ENCODE data around the gene UNC5C. TPM values are rescaled to one million over a fixed set of nuclear protein-coding genes. Genes with fewer than 3 reads are reported as not detected.

The UNC5C gene
- total RNA-seq, 1 experiment from 2014 or later = not detected

DNA sequence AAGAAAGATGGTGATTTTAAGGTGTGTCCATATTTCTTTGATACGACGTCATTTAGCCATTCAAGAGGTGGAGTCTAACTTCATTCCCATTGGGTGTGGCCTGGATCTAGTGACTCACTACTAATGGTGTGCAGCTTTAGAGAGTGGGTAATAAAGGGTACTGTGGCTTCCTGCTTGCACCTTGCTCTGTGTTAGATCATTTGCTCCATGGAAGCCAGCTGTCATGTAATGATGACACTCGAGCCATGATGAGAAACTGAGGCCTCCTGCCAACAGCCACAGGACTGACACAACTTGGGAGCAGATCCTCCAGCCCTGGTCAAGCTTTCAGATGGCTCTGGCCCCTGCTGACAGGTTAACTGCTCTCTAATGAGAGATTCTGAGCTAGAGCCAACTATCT lies 82.0 kb downstream of the UNC5C start:
- no peak for DNase-seq (ENCODE audit: low spot score)

DNA sequence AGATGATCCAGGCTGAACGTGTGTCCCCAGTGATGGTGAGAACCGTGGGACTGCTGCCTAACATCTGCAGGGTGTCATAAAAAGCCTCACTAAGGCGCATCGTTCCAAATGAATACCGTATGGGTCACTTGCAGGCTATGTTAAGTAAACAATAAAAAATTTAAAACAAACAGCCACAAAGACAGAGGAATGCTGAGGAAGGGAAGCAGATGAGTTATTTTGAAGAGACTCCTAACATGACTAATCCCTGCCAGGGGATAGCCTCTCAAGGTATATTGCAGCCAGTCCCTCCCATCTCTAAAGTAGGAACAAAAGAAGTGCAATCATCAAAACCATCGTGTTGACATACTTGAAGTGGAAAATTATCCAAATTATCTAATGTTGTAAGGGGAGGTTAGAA lies 83.8 kb downstream of the UNC5C start:
- no peak for DNase-seq (ENCODE audit: low spot score)

DNA sequence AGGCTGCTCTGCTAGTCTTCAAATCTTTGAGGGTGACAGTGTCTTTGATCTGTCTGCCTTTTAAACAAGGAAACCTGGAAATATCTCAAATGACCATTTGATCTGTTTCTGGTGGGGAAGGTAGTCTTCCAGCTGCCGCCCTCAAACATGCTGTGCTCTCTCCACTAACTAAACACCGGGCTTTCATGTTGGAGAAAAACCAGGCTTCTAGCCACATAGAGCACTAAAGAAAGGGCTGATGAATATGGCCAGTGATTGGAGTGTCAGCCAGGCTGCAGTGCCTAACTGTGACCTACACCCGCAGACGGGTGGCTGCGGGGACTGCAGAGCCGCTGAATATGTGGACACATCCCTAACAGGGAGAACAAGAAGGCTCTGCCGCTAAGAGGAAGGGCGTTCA lies 85.9 kb downstream of the UNC5C start:
- DNase-seq (ENCODE audit: low spot score) = no peak

DNA sequence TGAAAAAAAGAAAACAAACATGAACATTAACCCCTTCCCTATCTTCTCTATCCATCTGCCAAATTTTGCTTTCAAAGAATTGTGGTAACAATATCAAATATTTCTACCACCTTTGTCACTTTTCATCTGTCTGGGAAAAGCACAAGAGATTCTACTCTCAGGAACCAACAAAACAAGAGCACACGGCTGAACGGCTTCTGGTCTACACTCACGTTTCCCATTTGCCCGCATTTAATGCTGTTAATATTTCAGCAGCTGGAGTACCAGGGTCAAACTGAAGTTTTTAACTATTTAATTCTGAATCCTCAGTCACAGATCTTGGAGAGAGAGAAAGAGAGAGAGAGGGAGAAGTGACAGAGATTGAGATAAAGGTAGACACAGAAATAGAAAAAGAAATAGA lies 91.4 kb downstream of the UNC5C start:
- DNase-seq (ENCODE audit: low spot score) = no peak

DNA sequence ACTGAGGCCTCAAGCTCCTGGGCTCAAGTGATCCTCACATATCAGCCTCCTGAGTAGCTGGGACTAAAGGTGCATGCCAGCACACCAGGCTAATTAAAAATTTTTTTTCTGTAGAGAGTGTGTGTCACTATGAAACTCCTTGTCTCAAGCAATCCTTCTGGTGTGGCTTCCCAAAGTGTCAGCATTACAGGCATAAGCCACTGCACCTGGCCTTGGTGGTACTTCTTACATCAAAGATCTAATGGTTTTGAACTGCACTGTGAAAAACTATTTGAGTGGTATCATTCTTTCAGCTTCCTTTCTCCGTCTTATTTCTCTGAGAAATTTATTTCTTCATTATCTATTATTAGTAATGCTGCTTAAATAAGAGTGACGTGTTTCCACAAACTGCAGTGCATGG lies 98.5 kb downstream of the UNC5C start:
- no peak for DNase-seq (ENCODE audit: low spot score)

DNA sequence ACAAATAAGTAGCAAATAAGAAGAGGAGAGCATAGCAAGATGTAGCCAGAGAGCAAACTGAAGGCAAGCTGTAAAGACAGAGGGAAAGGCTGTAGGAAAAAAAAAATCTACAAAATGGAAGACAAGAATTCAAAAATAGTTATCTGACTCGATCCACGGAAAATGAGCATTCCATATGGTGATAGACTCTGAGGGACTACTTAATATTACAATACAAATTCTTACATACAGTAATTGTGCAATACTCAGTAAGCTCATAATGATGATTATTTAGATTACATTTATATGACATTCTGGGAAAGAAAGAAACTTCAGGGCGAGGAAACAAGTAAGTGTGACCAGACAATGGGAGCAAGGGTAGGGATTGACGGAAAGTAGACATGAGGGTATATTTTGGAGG lies 102.6 kb downstream of the UNC5C start:
- no peak for DNase-seq (ENCODE audit: low spot score)

DNA sequence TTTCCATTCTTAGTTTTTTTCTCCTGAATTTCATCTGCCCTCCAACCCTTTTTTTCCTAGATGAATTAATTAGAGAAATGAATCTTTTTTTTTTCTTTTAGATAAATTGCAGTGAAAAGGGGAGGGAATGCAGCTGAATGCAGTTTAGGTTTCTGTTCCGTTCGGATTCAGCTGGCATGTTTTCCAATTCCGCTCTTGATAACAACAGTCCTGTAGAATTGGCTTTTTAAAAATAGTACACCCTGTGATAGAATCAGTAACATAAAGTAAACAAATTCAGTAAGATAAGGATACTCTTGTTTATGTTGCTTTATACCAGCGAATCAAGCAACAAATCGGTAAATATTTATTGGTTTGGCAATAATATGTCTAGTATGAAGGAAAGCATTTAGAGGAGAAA lies 103.5 kb downstream of the UNC5C start:
- no peak for DNase-seq (ENCODE audit: low spot score)

DNA sequence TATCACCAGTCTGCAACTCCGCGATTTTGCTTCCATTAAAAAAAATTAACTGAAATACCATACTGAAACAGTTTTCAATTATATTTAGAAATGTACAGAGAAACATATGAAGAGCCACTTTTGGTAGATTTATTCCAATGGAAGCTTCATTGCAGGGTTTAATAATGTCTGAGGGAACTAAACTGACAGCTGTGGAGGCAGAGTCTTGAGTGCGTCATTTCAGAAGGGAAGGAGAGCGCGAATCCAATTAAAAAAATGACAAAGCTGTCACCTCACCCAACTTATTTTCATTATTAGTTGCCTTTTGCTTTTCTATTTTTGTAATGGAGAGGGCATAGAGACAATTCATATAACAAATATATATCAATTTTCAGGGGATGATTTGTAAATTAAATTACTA lies 104.0 kb downstream of the UNC5C start:
- DNase-seq (ENCODE audit: low spot score) = no peak

DNA sequence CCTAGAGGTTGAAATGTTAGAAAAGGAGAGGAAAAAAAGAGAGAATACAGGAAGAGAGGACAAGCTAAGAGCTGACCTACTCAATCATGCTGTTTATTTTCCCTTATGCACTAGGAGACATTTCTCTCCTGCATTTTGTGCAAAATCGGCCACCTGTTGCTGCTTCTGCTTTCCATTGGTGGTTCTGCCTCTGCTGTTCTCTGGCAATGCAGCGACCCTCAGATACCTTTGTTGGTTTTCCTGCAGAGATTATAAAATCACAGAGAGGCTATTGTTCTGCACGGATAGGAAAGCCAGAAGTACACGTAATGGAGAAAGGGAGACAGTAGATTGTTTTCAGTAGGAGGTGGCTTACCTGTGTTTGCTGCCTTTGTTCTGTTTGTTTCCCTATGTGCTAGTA lies 108.9 kb downstream of the UNC5C start:
- no peak for DNase-seq (ENCODE audit: low spot score)

DNA sequence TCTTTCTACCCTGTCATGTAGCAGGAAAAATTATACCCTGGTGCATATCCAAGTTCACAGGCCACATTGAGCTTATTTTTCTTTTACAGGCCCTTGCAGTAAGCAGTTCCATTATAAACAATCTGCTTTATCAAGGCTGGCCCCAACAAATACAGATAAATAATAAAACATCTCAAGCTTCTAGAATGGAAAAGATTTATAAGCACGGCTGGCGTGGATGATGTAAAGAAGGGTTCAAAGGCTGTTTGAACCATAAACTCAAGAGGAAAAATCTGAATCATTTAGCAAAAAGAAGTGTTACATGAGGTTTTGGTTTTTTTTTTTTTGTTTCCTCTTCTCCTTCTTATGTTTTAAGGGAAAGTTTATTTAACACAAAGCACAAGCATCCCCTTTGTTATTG lies 109.7 kb downstream of the UNC5C start:
- DNase-seq (ENCODE audit: low spot score) = no peak

DNA sequence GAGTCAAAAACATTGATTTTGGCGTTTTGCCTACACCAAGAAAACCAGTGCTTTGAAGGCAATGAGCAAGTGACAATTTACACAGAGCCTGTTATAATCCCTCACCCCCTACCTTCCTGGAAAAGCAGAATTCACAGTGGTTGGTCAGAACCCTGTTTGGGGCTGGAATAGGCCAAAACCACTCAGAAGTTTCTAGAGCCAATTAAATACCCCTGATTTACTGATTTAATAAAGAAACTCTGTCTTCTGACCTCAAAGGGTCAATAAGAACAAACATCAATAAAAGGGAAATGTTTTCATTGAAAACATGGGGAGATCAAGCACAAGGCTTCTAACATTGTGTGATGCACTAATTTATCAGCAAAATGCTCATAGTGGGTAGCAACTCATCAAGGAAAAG lies 116.3 kb downstream of the UNC5C start:
- no peak for DNase-seq (ENCODE audit: low spot score)

DNA sequence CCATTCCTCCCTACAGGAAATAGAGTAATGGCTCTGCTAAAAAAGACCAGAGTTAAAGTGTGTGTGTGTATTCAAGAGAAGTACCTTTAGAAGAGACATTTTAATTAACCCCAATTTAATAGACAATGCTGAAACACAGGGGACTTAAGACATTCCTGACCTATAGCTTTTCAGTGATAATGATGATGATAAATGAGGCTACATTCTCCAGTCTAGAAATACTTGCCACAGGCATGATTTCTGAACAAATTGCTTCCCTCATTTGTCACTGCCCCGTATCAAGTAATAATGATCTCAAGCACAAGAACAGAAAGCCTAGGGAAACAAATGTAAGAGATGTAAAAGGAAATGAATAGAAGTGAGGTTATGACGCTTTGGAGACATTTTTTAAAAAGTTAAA lies 117.1 kb downstream of the UNC5C start:
- no peak for DNase-seq (ENCODE audit: low spot score)

DNA sequence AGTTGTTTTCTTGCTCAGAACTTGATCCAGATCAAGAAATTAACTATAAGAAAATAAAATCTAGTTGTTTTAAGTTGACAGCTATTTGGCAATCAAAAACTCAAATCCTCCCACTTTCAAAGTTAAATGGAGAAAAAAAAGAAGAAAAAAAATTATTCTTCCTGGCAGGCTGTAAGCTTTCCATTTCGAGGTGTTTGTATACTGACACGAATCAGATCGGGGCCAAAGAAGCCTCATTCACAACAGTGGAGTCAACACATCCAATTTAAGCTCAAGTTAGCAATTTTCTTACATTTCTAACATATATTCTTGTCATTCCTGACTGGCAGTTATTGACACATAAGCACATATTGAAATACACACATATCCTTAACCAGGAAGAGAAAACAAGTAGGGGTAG lies 119.4 kb downstream of the UNC5C start:
- no peak for DNase-seq (ENCODE audit: low spot score)

DNA sequence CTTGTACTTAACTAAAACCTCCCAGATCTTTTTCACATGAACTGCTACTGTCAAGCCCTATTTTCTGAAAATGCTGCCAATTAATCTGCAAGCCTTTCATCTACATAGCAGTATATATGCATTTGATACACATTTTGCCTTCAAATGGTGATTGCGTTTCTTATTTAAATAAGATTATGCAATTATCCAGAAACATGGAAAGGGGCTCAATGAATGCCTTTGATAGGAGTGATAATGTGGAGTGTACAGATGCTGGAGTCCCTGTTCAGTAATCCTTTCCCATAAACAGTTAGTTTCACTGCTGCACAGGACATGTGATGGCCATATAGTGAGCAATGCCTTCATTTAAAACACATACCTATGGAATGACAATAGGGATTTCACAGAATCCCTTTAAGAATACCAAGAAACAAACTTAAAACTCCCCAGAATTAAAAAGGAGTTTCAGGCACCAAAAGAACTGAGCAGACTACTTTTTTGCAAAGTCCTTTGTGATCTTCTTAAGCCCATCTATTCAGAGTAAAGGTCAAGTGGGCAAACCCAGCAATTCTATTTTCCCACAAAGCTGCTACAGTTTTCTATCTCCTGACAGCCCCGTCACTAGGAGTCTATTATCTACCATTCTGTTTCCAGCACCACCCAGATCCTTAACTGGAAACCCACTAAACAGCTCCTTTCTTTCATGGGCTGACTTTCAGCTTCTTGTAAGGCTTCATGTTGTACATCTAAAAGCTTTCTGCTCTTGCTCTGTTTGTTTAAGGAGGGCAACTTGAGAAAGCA lies 120.3 kb downstream of the UNC5C start:
- no peak for DNase-seq (ENCODE audit: low spot score)

DNA sequence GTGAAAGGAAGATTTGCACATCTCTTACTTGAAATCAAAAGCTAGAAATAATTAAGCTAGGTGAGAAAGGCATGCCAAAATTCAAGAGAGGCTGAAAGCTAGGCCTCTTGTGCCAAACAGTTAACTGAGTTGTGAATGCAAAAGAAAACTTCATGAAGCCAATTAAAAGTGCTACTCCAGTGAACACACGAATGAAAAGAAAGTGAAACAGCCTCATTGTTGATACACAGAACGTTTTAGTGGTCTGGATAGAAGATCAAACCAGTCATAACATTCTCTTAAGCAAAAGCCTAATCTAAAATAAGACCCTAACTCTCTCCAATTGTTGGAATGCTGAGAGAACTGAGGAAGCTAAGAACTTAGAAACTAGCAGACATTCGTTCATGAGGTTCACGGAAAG lies 122.3 kb downstream of the UNC5C start:
- no peak for DNase-seq (ENCODE audit: low spot score)

DNA sequence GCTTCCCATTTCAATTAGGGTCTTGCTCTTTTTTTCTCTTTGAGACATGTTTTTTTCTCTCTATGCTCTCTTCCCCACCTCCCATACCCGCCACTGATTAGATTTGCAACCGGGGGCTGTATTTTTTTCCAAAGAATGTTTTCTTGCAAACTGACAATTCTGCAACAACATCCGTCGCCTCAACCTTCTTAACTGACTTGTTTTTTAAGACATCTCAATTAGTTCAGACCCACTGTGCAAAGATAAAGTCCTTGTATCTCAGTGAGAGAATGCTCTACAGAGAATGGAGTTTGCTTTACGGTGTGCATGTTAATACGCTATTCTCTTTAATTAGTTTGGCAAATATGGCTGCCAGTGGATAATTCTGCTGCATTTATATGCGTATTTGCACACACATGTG lies 126.3 kb downstream of the UNC5C start:
- DNase-seq (ENCODE audit: low spot score) = no peak

DNA sequence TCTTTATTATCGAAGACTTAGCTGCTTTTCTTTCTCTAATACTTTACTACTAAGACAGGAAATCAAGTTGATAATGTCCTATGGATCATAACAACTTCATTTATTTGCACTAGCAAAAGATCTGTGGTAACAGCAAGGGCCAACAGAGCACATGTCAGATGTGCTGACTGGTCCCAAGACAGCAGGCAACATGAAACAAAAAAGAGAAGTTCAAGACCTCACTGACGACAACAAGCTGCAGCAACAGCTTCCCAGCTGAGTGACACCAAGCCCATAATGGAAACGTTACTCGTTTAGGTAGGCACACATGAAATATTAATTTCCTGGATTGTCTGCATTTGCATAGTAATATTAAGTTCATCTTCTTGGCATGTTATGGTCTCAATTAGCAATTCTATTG lies 126.9 kb downstream of the UNC5C start:
- no peak for DNase-seq (ENCODE audit: low spot score)

DNA sequence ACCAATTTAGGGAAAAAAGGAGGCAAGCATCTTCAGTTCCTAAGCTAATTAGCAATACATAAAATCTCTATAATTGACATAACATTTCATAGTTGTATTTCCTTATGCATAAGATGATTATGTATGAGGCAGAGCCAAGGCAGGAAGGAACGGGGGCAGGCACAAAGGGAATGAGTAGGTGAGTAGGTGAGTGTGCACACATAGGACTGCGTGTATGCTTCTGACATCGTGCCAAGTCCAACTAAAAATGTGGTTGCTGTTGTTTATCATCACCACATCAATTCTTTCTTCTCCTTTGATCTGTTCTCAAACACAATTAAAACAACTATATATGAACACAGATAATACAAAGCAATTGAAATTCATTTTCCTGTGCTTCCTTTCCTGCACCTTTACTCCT lies 131.2 kb downstream of the UNC5C start:
- no peak for DNase-seq (ENCODE audit: low spot score)

DNA sequence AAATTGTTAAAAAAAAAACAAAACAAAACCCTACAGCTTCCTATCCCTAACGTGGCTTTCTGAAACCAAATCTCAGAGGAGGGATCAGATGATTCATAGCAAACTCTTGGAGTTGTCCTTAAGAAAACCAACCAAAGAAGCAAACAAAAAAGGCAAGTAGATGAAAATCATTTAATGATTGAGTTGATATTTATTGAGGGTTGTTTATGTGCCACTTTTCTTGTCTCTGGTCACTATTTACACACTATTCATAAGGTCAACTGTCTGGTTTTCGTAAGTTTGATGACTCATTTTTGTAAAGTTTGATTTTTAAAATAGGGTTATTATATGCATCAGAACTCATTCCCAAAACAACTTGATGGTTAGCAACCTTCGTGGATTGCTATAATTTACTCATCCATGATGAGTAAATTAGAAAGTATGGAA lies 133.4 kb downstream of the UNC5C start:
- DNase-seq (ENCODE audit: low spot score) = no peak

DNA sequence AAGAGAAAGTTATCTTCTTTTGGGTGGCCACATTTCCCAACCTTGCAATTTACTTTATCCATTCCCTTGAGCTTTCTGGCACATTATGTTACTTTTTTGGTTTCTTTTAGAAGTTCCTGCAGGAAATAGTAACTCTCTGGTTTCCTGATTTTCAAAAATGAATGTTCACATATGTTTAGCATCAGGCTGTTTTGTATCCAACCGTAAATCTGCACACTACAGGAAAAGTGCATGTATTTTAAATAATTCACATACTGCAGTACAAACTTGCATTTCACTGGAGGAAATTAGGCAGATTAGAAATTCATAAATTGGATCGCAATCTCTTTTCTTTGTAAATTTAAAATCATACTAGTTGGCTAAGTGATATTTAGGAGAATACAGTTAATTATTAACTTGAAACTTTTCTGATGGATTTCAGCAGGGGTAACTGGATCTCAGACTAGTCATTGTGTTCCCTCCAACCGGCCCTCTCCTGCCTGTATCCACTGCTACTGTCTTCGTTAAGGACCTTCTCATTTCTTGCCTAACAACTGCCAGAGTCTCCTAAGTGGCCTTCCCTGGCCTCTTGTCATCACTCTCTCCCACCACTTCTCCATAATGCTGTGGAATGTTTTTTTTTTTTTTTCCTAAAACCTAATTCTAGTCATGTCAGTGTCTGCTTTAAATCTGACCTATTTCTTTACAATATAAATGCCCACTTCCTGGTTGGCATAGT lies 137.2 kb downstream of the UNC5C start:
- no peak for DNase-seq (ENCODE audit: low spot score)

DNA sequence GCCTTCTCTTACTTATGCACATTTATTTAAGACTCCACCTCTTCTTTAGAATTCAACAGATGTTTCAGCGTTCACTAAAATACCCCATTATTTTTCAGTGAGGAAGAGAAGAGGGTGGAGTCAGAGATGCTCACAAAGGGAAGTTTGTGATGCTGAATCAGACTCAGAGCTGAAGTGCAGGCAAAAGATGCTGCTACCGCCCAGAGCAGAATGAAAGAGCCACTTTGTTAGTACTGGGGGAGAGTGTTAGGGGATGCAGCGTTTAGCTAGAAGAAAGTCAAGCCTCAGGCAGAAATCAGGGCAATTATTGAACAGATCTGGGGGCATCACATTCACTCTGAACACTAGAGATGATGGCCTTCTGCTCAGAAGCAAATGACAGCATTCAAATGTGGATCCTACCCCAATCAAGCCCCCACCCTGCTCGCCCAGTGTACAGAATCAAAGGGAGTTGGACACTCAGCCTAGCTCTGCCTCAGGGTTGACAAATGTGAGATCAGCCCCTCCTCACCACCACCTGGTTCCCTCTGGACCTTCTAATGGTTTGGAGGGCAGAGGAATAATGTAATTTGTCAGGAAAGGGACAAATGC lies 138.3 kb downstream of the UNC5C start:
- no peak for DNase-seq (ENCODE audit: low spot score)

DNA sequence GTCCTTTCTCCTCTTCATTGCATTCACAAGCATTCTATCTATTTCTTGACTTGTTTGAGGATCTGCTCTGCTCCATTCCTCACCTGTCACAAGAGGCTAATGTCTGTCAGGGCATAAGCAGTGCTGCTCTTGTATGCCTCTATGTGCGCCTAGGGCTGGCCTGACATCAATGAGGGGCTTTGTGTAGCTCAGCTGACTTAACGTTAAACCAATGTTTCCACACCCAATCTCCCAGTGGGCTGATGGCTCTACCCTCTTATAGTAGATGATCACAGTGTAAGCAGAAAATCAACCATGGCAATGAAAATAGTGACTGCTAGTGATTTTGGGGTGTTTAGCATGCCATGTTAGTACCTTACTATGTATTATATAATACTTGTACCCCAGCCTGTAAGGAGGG lies 139.0 kb downstream of the UNC5C start:
- DNase-seq (ENCODE audit: low spot score) = no peak

DNA sequence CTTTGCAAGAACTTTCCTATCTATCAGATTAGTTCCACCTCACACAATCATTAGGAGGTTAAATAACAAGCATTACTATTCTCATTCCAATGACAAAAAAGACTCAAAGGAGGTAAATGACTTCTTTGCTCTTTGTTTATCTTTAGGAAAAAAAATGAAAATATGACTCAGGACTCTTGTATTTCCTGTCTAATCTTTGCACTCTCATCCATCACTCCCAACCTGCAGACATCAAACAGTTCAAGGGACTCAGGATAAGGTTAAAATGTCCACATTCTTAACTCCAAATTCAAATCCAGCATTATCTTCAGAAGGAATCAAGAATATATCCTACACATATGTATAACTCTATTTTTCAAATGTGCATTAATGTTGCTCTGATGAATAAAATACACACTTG lies 139.6 kb downstream of the UNC5C start:
- DNase-seq (ENCODE audit: low spot score) = no peak

Measured in HT-29 (cell line).